ENCODE data around the gene PDE5A.
"Not testable (repeated sequence)": the region's sequence is repeated elsewhere in the genome, so short reads cannot be mapped to it uniquely, and the experiment has no call there.

Gene PDE5A

GRCh38 chr4:119628281-119629141 lies at the start of gene PDE5A:
PDE5A (minus strand) TSS chr4:119628804; CDS start chr4:119628671, 133 bp downstream.
- peak; percentile 94 for DNase-seq

DNA sequence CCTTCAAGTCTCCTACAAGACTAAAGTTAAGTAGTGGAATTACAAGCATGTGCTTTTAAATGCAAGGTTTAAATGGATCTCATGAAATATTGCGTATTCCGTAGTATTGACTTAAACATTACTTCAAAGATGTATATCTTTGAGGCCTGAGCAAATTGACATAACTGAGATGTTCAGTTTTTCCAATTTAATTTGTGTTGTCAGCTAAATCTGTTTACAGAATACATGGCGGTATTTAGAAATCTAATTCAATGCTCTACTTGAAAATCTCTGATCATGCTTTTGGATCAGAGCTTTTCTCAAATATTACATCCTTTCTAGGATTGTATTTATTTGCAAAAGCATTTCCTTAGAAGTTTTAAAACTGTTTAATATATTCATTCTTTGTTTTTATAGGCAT lies 47.5 kb upstream of the PDE5A start:
- no peak for DNase-seq

DNA sequence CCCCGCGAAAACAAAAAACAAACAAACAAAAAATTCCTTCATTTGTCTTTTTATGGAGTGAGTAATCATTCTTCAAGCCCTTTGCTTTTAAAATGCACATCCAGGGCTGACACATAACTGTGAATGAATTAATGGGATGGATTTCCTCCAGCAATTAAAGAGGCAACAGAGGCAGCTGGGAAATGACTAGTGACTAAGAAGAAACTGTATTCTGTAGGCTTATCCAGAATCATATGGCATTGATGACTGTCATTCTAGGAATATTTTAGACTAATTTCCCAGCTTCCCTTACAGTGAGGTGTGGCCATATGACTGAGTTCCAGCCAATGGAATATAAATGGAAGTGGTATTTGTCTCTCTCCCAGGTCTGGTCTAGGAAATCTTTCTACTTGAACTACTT lies 46.8 kb upstream of the PDE5A start:
- DNase-seq = no peak

DNA sequence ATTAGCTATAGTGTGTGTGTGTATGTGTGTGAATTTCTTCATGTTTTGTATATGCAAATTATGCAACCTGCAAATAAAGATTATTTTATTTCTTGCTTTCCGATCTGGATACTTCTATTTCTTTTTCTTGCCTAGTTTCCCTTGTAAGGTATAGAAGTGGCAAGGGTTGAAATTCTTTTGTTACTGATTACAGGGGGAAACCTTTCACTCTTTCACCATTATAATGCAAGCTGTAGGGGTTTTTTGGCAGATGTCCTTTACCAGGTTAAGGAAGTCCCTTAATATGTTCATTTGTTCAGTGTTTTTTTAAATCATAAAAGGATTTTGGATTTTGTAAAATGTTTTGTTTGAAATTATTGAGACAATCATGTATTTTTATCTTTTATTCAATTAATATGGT lies 44.3 kb upstream of the PDE5A start:
- peak; percentile 28 for DNase-seq

GRCh38 chr4:119672086-119672485 lies 43.5 kb upstream of the PDE5A start:
- DNase-seq = peak; percentile 57

GRCh38 chr4:119671205-119671604 lies 42.6 kb upstream of the PDE5A start:
- DNase-seq = peak; percentile 60

GRCh38 chr4:119667802-119668201 lies 39.2 kb upstream of the PDE5A start:
- peak; percentile 21 for DNase-seq

DNA sequence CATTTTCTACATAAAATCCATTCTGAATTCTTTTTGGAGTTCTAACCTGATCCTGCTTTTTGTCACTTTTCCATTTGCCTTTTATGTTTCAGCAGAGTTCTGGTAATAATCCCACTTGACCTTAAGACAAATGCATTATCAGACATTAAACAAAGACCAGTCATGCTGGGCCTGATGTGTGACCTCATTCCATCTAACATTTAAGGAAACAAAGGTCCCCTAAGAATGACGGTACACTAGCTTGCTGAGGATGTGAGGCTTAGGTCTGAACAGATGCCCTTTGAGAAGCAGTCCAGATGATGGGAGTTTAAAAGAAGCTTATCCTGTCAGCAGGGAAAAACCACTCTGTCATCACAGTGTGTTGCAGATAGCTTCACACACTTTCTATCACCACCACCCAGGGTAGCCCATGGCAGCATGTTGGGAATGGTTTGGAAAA lies 38.1 kb upstream of the PDE5A start:
- DNase-seq = peak; percentile 79

DNA sequence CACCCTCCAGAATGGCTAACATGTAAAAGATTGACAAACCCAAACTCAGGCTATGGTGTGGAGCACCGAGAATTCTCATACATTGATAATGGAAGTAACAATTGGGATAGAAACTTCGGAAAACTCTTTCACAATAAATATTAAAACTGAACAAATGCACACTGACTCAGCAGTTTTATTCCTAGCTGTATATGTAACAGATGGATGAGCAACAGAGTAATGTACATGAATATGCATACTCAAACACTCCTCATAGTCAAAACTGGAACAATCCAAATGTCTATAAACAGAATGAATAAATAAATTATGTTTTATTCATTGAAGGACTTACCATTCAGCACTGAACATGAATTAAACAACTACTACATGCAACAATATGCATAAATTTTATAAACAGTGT lies 37.1 kb upstream of the PDE5A start:
- DNase-seq = no peak

DNA sequence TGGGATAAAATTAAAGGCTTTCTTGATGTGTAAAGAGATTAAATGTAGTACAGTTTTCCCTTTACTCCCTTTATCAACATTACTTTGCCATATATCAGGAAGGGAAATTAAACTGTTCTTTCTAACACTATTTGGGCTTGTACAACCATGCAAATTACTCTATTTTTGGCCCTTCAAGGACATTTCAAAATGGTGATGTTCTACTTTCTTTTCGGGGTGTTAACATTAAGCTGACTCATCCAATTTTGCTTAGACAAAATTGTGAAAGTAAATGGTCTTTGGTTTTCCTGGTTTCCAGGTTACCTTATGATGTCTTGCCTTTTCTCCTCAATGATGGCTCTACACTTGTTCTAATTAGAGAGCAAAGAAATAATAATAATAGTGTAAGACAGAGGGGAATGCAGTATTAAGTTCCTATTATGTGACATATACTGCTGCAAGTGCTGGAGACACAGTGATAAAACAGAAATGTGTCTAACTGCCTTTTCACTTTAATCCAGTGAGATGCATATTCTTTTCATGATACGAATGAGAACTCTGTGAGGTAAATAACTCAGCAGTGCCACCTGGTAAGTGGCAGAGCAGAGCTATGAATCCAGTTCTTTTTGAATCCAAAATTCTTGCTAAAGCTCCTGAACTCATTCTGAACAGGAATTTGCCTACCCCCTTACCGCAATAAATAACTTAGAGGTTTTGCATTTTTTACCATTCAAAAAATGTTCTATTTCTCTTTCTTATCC lies 35.7 kb upstream of the PDE5A start:
- peak; percentile 43 for DNase-seq

- no peak for DNase-seq
These were observed 34.7 kb upstream of the PDE5A start for GRCh38 chr4:119663160-119663788.

DNA sequence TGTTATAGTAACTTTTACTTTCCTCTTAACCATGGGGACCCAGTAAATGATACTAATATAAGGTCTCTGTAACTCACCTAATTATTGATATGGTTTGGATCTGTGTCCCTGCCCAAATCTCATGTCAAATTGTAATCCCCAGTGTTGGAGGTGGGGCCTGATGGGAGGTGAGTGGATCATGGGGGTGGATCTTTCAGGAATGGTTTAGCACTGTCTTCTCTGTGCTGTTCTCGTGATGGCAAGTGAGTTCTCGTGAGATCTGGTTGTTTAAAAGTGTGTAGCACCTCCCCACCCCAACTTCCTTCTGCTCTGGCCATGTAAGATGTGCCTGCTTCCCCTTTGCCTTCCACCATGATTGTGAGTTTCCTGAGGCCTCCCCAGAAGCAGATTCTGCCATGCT lies 34.0 kb upstream of the PDE5A start:
- DNase-seq = not testable (repeated sequence)

DNA sequence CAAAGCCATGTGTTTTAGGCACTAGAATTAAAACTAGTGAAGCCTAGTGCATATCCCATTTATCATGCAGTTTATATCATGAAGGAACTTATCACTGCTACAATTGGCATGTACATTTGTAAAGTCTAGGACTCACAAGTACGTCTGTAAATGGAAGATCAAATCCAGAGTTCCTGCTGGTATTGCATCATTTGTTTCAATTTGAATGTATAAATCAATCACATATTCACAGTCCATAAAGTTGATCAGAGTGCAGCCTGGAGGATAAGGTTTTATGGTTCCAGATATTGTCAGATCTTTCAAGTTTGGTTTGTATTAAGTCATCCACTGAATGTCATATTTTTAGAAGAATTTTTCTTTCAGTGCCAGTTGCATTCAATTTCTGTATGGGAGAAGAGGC lies 32.6 kb upstream of the PDE5A start:
- DNase-seq = no peak

GRCh38 chr4:119659576-119659975 lies 31.0 kb upstream of the PDE5A start:
- DNase-seq = peak; percentile 52

DNA sequence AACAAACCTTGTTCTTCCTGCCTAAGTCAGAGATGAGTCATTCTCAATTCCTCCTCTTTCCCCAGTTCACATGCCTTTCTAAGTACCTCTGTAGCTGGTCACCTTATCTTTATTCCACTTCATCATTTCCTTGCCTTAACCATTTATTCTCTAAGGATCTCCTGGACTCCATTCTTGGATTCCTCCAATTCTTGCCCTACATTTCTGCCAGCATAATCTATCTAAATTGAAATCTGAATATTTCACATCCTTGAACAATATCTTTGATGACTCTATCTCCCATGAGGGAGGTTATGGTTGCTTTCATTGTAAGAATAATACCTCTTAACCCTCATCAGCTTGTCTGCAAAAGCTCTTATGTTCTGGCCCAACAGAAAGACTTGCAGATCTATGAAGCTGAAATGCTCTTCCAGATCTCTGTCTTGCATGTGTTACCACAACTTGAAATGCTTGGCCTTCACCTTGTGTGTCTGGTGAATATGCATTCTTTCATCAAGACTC lies 28.6 kb upstream of the PDE5A start:
- DNase-seq = no peak

- no peak for DNase-seq
These were observed 27.7 kb upstream of the PDE5A start for GRCh38 chr4:119656342-119656741.

GRCh38 chr4:119655111-119655837 lies 26.7 kb upstream of the PDE5A start:
- DNase-seq = peak; percentile 18

DNA sequence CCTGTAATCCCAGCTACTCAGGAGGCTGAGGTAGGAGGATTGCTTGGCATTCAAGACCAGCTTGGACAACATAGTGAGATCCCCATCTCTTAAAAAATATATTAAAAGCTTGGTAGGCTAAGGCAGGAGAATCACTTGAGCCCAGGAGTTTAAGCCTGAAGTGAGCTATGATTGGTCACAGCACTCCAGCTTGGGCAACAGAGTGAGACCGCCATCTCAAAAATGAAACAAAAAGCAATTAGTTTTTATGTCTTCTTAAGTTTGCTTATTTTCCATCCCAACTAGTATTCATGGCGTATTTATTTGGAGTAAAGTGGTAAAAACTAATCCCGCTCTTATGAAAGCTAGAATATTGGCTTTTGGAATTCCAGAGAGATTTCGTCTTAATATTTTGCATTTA lies 25.4 kb upstream of the PDE5A start:
- DNase-seq = no peak

DNA sequence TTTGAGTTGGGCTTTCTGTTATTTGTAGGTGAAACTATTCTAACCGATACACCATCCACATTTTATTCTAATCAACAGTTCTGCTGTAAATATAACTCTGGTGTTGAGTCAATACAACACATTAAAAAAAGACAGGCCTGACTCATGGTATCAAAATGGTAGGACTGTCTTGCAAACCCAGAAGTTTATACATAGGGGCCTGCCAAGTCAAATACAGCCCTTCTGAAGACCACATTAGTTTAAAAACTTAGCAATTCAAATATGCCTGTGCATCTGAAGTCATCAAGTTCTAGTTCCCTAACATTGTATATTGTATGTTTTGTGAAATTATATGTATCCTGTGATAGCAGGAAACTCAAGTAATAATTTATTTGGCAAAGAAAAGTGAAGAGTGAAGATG lies 24.4 kb upstream of the PDE5A start:
- DNase-seq = no peak

GRCh38 chr4:119648398-119648797 lies 19.8 kb upstream of the PDE5A start:
- no peak for DNase-seq

GRCh38 chr4:119647558-119647957 lies 19.0 kb upstream of the PDE5A start:
- no peak for DNase-seq

DNA sequence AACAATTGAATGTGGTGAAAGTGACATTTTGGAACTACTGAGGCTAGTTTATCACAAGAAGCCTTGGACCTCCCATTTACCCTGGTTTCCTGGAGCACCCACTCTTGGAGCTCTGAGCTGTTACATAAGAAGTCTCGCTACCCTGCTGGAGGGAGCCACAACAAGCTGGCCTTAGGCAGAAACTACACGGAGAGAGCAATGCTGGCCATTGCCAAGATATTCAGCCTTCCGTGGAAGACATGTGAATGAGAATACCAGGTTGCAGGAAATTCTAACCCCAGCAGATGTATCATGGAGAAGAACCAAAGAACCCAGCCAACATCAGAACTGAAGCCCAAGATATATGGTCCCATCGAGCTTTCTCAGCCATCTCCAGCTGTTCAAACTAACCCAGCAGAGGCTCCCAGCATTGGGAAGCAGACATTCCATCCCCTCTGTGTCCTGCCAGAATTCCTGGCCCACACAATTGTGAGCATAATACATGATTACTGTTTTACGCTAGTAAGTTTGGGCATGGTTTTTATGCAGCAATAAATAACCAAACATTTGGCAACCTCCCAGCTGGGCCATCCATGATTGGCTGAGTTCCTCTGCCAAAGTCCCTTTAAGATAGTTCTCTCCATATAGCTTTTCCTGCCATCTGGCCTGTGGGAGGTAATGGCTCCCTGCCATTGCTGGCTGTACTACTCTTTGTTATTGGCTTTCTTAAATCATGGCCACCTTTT lies 17.9 kb upstream of the PDE5A start:
- DNase-seq = peak; percentile 93
